ENCODE results near the gene CD52. TPM values are rescaled to one million over a fixed set of nuclear protein-coding genes. Genes with fewer than 3 reads are reported as not detected.

The CD52 gene
- total RNA-seq, 1 donor from 2014 or later, result 2.4 TPM

DNA sequence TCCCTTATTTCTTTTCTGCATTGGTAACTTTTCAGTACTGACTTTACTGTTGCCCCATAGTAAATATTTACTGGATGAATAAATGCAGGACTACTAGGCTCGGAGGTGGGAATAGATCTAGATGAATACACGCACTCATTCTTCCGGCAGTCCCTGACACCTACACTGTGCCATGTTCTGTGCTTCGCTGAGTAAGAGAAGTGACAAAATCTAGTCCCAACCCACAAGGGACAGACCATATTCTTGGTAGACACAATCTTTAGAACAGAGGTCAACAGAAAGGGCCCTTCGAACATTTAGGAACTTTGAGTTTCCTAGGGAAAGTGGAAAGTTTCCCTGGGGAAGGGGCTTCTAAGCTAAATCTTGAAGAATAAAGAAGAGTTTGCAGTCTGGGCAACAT lies 3.3 kb upstream of the CD52 start:
- intact Hi-C loops (cut with micrococcal nuclease), result no loop called here
- Histone ChIP-seq H3K27me3 (ENCODE audit: low read depth) (no peaks in the 10 kb centered on the region), H3K4me1 (peaks cover 9% of the 10 kb centered on the region), H3K4me3 (no peak overlapping the region), H3K9me3 (replicated peaks) (no peaks in the 10 kb centered on the region), H3K27ac (replicated peaks) (no peak overlapping the region), H3K36me3 (no peaks in the 10 kb centered on the region)
- DNase-seq, result no peak
- TF ChIP-seq, protein P1, sequence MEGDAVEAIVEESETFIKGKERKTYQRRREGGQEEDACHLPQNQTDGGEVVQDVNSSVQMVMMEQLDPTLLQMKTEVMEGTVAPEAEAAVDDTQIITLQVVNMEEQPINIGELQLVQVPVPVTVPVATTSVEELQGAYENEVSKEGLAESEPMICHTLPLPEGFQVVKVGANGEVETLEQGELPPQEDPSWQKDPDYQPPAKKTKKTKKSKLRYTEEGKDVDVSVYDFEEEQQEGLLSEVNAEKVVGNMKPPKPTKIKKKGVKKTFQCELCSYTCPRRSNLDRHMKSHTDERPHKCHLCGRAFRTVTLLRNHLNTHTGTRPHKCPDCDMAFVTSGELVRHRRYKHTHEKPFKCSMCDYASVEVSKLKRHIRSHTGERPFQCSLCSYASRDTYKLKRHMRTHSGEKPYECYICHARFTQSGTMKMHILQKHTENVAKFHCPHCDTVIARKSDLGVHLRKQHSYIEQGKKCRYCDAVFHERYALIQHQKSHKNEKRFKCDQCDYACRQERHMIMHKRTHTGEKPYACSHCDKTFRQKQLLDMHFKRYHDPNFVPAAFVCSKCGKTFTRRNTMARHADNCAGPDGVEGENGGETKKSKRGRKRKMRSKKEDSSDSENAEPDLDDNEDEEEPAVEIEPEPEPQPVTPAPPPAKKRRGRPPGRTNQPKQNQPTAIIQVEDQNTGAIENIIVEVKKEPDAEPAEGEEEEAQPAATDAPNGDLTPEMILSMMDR (IDR thresholded peaks at IDR 0.05; ENCODE audit: borderline replicate concordance), result no peak

DNA sequence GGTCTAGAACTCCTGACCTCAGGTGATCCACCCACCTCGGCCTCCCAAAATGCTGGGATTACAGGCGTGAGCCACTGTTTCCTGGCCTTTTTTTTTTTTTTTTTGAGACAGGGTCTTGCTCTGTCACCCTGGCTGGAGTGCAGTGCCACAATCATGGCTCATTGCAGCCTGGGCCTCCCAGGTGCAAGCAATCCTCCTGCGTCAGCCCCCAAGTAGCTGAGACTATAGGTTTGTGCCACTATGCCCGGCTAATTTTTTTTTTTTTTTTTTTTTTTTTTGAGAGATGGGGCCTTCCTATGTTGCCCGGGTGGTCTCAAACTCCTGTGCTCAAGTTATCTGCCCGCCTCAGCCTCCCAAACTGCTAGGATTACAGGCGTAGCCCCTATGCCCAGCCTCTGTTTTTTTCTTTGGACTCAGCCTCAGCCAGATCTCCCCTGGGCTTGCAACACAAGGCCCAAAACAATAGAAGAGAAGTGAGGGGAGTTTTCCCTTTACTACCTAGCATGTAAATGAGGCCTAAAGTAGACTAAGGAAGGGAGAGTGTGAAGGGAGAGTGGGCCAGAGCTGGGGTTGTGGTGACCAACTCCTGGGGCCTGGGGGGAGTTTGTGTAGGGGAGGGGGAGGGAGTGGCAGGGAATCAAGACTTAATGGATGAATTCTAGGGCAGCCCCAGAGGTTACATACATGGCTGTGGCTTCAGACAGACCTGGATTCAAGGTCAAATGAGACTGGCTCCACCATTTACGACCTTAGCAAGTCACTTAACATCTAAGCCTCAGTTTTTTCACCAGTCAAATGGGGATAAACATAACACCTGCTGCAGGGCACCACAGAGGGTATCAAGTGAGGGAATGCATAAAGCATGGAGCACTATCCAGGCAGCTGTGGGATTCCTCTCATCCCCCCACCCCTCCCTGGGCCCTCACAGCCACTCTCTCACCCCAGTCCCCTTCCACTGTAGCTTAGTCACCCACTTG lies 1.6 kb upstream of the CD52 start:
- no peaks in the 10 kb centered on the region for H3K9me3 ChIP-seq (replicated peaks)
- no peak overlapping the region for H3K27ac ChIP-seq (replicated peaks)
- intact Hi-C loops (cut with micrococcal nuclease), result no loop called here
- H3K4me1 ChIP-seq, result peaks cover 13% of the 10 kb centered on the region
- H3K36me3 ChIP-seq, result no peaks in the 10 kb centered on the region
- TF ChIP-seq, protein P1 (IDR thresholded peaks at IDR 0.05; ENCODE audit: borderline replicate concordance), result no peak
- no peak overlapping the region for H3K4me3 ChIP-seq
- no peak for DNase-seq
- H3K27me3 ChIP-seq (ENCODE audit: low read depth), result no peaks in the 10 kb centered on the region

- DNase-seq, result no peak
- no peaks in the 10 kb centered on the region for H3K9me3 ChIP-seq (replicated peaks)
- intact Hi-C loops (cut with micrococcal nuclease), result no loop called here
- H3K27me3 ChIP-seq (ENCODE audit: low read depth), result no peaks in the 10 kb centered on the region
- H3K36me3 ChIP-seq, result no peaks in the 10 kb centered on the region
- no peak overlapping the region for H3K4me3 ChIP-seq
- peaks cover 16% of the 10 kb centered on the region for H3K4me1 ChIP-seq
- TF ChIP-seq, protein P1 (IDR thresholded peaks at IDR 0.05; ENCODE audit: borderline replicate concordance), result no peak
- H3K27ac ChIP-seq (replicated peaks), result peak overlapping the region; percentile 40
Observed at GRCh38 chr1:26317146-26317545, 612 bp upstream of the CD52 start.

DNA sequence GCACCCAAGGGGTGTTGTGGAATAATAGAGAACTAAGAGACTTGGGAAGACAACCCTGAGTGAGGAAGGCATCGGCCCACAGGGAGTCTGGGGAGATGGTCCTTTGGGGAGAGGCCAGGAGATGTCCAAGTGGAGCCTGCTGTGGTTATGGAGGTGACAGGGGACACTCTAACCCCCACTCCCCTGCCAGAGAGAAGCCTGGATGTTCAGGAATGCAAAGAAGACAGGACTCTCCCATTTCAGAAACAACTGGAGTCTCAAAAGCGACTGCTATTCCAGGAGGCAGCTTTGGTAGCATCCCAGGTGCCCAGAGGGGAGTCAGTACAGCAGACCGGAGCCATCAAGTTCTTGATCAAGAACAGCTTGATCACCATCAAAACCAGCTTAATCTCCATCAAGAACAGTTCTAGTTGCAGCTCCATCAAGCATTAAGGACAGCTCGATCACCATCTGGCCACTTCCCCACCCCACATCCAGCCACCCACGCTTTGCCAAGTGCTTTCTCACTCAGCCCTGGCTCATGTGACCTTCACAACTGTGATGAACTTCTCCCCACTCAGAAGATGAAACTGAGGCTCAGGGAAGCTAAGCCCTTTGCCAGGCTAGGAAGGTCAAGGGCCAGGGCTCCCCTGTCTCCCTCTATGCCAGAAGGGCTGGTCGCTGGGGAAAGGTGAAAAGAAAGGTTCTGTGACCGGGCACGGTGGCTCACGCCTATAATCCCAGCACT lies 743 bp downstream of the CD52 start:
- Histone ChIP-seq H3K27me3 (ENCODE audit: low read depth) (no peaks in the 10 kb centered on the region), H3K4me3 (peak overlapping the region; percentile 28), H3K27ac (replicated peaks) (peak overlapping the region; percentile 40), H3K36me3 (no peaks in the 10 kb centered on the region), H3K9me3 (replicated peaks) (no peaks in the 10 kb centered on the region), H3K4me1 (peaks cover 16% of the 10 kb centered on the region)
- TF ChIP-seq, protein P1 (IDR thresholded peaks at IDR 0.05; ENCODE audit: borderline replicate concordance), result no peak
- intact Hi-C loops (cut with micrococcal nuclease), result no loop called here
- DNase-seq, result peak; percentile 29

DNA sequence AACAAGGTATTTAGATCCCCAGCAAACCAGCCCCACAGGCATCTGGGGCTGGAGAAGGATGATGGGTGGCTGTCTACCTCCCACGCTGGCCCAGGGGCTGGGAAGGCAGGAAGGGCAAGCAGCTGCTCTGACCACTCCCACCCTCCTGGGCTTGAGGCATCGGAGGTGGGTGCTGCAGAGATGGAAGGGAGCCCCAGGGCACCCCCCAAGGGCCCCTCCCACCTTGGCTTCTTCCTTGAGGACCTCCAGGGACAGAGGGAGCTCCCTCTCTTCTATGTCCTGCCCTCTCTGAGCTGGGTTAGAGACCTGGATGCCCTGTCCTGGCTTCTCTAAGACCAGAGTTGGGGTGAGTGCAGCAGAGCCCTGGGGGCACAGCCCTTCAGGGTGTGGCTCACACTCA lies 3.1 kb downstream of the CD52 start:
- DNase-seq, result no peak
- H3K36me3 ChIP-seq, result no peaks in the 10 kb centered on the region
- TF ChIP-seq, protein P1 (IDR thresholded peaks at IDR 0.05; ENCODE audit: borderline replicate concordance), result no peak
- H3K4me3 ChIP-seq, result no peak overlapping the region
- H3K27me3 ChIP-seq (ENCODE audit: low read depth), result peaks cover 9% of the 10 kb centered on the region
- H3K9me3 ChIP-seq (replicated peaks), result no peaks in the 10 kb centered on the region
- intact Hi-C loops (cut with micrococcal nuclease), result loop anchor here (5.0 to 10.0 kb wide), 2 partner anchors 44 to 216 kb away; no protein-coding TSS in a partner anchor
- H3K27ac ChIP-seq (replicated peaks), result no peak overlapping the region
- H3K4me1 ChIP-seq, result peaks cover 16% of the 10 kb centered on the region
